ENCODE measurements around the gene LNX1. TPM values are rescaled to one million over a fixed set of nuclear protein-coding genes. Genes with fewer than 3 reads are reported as not detected.

Gene LNX1
- total and polyA plus RNA-seq, 2 of the 8 experiments (the other 6 are each of a cell fraction or from before 2014, with no cell fraction given) = 2.7 to 3.8 TPM

Other genes starting within 250 kb of the LNX1 start
- gene SCFD2, start 225.4 kb downstream of the LNX1 start, total RNA-seq (2021; fragmentation: NEBNext Ultra II Directional; extraction: Animal tissue kit (Norgen Biotek cat#: 25700)) = 8.8 and 10.2 TPM in 2 replicates
- 6.2 and 10.0 TPM in 2 replicates for gene SCFD2, start 225.4 kb downstream of the LNX1 start, polyA plus RNA-seq (2011; rRNA removed)
- 53.7 and 56.9 TPM in 2 replicates for gene FIP1L1, start 213.8 kb downstream of the LNX1 start, total RNA-seq (2021; fragmentation: NEBNext Ultra II Directional; extraction: Animal tissue kit (Norgen Biotek cat#: 25700))
- gene FIP1L1, start 213.8 kb downstream of the LNX1 start, polyA plus RNA-seq (2011; rRNA removed) = 18.8 and 19.5 TPM in 2 replicates

Data from H1 (cell line).